Measurements from ENCODE around the gene CHRDL2. TPM values are rescaled to one million over a fixed set of nuclear protein-coding genes. Genes with fewer than 3 reads are reported as not detected.
"Not testable (repeated sequence)": the region's sequence is repeated elsewhere in the genome, so short reads cannot be mapped to it uniquely, and the experiment has no call there.

CHRDL2 gene
- total RNA-seq, 1 experiment from 2014 or later = not detected

- Mint-ChIP-seq H3K27ac (ENCODE audit: unreplicated experiment) (peak overlapping the region; percentile 3), H3K27me3 (ENCODE audit: unreplicated experiment) (no peaks in the 10 kb centered on the region), H3K9me3 (ENCODE audit: low read depth, unreplicated experiment) (no peaks in the 10 kb centered on the region), H3K4me1 (ENCODE audit: low read depth, unreplicated experiment) (peaks cover 34% of the 10 kb centered on the region), H3K36me3 (ENCODE audit: insufficient read depth, unreplicated experiment) (peaks cover 5% of the 10 kb centered on the region), H3K4me3 (ENCODE audit: low read depth, unreplicated experiment) (no peak overlapping the region)
- no peak for TF ChIP-seq CTCF (IDR thresholded peaks at IDR 0.05; ENCODE audit: unreplicated experiment)
- intact Hi-C loops (cut with micrococcal nuclease; ENCODE audit: unreplicated experiment) = no loop called here
- no peak for DNase-seq
- CTCF ChIA-PET = no interaction called here
- BruUV-seq (replicated peaks) = no TSS peak
Measured at GRCh38 chr11:74756571-74756970, 25.3 kb upstream of the CHRDL2 start.

GRCh38 chr11:74755395-74755995 lies 24.3 kb upstream of the CHRDL2 start:
- Mint-ChIP-seq H3K4me1 (ENCODE audit: low read depth, unreplicated experiment) (peaks cover 34% of the 10 kb centered on the region), H3K9me3 (ENCODE audit: low read depth, unreplicated experiment) (no peaks in the 10 kb centered on the region), H3K27ac (ENCODE audit: unreplicated experiment) (peak overlapping the region; percentile 76), H3K36me3 (ENCODE audit: insufficient read depth, unreplicated experiment) (peaks cover 5% of the 10 kb centered on the region), H3K27me3 (ENCODE audit: unreplicated experiment) (no peaks in the 10 kb centered on the region), H3K4me3 (ENCODE audit: low read depth, unreplicated experiment) (peak overlapping the region; percentile 47)
- intact Hi-C loops (cut with micrococcal nuclease; ENCODE audit: unreplicated experiment) = no loop called here
- no TSS peak for BruUV-seq (replicated peaks)
- CTCF ChIA-PET = interaction anchor here (0.9 to 1.5 kb wide), 3 partner anchors 53 to 189 kb away, joined by 3 to 4 read pairs (median 3); no protein-coding TSS in a partner anchor
- TF ChIP-seq CTCF (IDR thresholded peaks at IDR 0.05; ENCODE audit: unreplicated experiment) = no peak
- no peak for DNase-seq

GRCh38 chr11:74754507-74755252 lies 23.5 kb upstream of the CHRDL2 start:
- CTCF ChIA-PET = interaction anchor here (0.9 to 1.5 kb wide), 3 partner anchors 52 to 188 kb away, joined by 3 to 4 read pairs (median 3); no protein-coding TSS in a partner anchor
- Mint-ChIP-seq H3K4me1 (ENCODE audit: low read depth, unreplicated experiment) (peaks cover 37% of the 10 kb centered on the region), H3K4me3 (ENCODE audit: low read depth, unreplicated experiment) (peak overlapping the region; percentile 47), H3K36me3 (ENCODE audit: insufficient read depth, unreplicated experiment) (peaks cover 11% of the 10 kb centered on the region), H3K27ac (ENCODE audit: unreplicated experiment) (peak overlapping the region; percentile 76), H3K27me3 (ENCODE audit: unreplicated experiment) (no peaks in the 10 kb centered on the region), H3K9me3 (ENCODE audit: low read depth, unreplicated experiment) (no peaks in the 10 kb centered on the region)
- peak; percentile 37 for DNase-seq
- no peak for TF ChIP-seq CTCF (IDR thresholded peaks at IDR 0.05; ENCODE audit: unreplicated experiment)
- intact Hi-C loops (cut with micrococcal nuclease; ENCODE audit: unreplicated experiment) = no loop called here
- BruUV-seq (replicated peaks) = TSS peak; percentile 37

DNA sequence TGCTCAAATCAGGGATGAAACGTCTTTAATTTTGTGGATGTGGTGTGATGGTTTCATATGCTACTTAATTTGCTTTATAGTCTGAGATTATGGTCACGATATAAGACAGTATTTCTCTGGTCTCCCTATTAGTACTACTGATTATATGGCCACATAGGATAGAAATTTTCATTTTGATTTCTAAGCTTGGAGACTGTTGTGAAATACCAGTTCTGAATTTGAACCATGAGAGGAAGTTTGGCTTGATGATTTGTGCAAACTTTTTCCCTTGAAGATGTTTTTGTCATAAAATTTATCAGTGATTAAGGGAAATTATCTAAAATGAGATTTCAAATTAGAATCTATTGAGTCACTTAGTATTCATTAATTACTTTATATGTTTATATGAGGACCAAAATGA lies 20.1 kb upstream of the CHRDL2 start:
- no peaks in the 10 kb centered on the region for H3K9me3 Mint-ChIP-seq (ENCODE audit: low read depth, unreplicated experiment)
- no peak for TF ChIP-seq CTCF (IDR thresholded peaks at IDR 0.05; ENCODE audit: unreplicated experiment)
- H3K27ac Mint-ChIP-seq (ENCODE audit: unreplicated experiment) = no peak overlapping the region
- peaks cover 48% of the 10 kb centered on the region for H3K4me1 Mint-ChIP-seq (ENCODE audit: low read depth, unreplicated experiment)
- no peak overlapping the region for H3K4me3 Mint-ChIP-seq (ENCODE audit: low read depth, unreplicated experiment)
- H3K27me3 Mint-ChIP-seq (ENCODE audit: unreplicated experiment) = no peaks in the 10 kb centered on the region
- BruUV-seq (replicated peaks) = no TSS peak
- no peak for DNase-seq
- CTCF ChIA-PET = interaction anchor here (0.7 kb wide), 1 partner anchor 676 kb away, joined by 4 read pairs; no protein-coding TSS in a partner anchor
- H3K36me3 Mint-ChIP-seq (ENCODE audit: insufficient read depth, unreplicated experiment) = peaks cover 22% of the 10 kb centered on the region
- intact Hi-C loops (cut with micrococcal nuclease; ENCODE audit: unreplicated experiment) = no loop called here

DNA sequence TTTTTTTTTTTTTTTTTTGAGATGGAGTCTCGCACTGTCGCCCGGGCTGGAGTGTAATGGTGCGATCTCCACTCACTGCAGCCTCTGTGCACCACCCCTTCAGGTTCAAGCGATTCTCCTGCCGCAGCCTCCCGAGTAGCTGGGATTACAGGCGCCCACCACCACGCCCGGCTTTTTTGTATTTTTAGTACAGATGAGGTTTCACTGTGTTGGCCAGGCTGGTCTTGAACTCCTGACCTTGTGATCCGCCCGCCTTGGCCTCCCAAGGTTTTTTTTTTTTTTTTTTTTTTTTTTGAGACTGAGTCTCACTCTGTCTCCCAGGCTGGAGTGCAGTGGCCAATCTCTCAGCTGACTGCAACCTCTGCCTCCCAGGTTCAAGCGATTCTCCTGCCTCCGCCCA lies 19.4 kb upstream of the CHRDL2 start:
- CTCF ChIA-PET; H3K9me3 Mint-ChIP-seq (ENCODE audit: low read depth, unreplicated experiment); intact Hi-C loops (cut with micrococcal nuclease; ENCODE audit: unreplicated experiment); DNase-seq; H3K27ac Mint-ChIP-seq (ENCODE audit: unreplicated experiment); H3K27me3 Mint-ChIP-seq (ENCODE audit: unreplicated experiment); BruUV-seq (replicated peaks): not testable (repeated sequence)
- peaks cover 40% of the 10 kb centered on the region for H3K4me1 Mint-ChIP-seq (ENCODE audit: low read depth, unreplicated experiment)
- H3K36me3 Mint-ChIP-seq (ENCODE audit: insufficient read depth, unreplicated experiment) = peaks cover 22% of the 10 kb centered on the region
- H3K4me3 Mint-ChIP-seq (ENCODE audit: low read depth, unreplicated experiment) = peak overlapping the region; percentile 89
